NCI-H460 (cell line): ENCODE data around the gene TNFAIP3. TPM values are rescaled to one million over a fixed set of nuclear protein-coding genes. Genes with fewer than 3 reads are reported as not detected.
"Not testable (repeated sequence)": the region's sequence is repeated elsewhere in the genome, so short reads cannot be mapped to it uniquely, and the experiment has no call there.

Experiments used
- DNase-seq: peaks from one replicate; pipeline ENCODE4 v3.0.0-alpha.2; 2016; ENCODE audit warnings: low read depth; ENCODE audit errors: extremely low read depth
- total RNA-seq: library from RNA; depleted of rRNA; stranded (reverse); fragments of >200 nt; shearing (Covaris generic); gene quantifications from 2 replicates; pipeline ENCODE4 v1.2.3, GENCODE V29; 2014

TNFAIP3 gene
- total RNA-seq, 1 experiment from 2014 or later: 109 TPM

DNA sequence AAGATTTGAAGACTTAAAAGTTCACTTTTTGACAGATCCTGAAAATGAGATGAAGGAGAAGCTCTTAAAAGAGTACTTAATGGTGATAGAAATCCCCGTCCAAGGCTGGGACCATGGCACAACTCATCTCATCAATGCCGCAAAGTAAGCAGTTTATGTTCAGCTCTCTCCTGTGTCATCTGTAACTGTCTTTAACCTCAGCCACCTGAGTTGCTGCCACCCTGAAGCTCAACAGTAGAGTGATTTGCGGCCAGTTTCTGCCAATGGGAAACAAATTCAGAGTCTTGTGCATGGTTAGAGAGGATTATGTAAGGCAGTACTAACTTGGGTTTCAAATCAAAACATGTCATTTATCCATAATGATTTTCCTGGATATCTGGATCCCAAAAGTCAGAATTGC, 10.1 kb downstream of the TNFAIP3 start:
- DNase-seq: no peak

- no peak for DNase-seq
These were observed 10.5 kb downstream of the TNFAIP3 start for GRCh38 chr6:137877606-137878005.

GRCh38 chr6:137878029-137878428, 11.0 kb downstream of the TNFAIP3 start:
- no peak for DNase-seq

GRCh38 chr6:137878486-137879285, 11.6 kb downstream of the TNFAIP3 start:
- DNase-seq: no peak

DNA sequence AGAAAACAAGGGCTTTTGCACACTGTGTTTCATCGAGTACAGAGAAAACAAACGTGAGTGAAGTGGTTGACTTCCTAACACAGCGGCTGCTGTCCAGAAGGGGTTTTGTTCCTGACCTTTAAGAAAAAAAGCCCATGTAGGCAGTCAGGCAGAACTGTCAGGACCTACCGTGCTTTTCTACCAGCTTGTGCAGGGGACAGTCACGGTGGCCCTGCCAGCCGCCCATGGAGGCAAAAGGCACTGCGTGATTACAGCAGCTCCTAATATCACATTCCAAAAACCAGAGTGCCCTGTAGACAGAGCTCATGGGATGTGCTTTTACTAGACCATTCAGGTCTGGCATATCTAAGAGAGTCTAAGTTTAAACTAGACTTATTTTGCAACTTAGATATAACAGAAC, 12.2 kb downstream of the TNFAIP3 start:
- no peak for DNase-seq

- DNase-seq: no peak
These were observed 13.1 kb downstream of the TNFAIP3 start for GRCh38 chr6:137879885-137880745.

DNA sequence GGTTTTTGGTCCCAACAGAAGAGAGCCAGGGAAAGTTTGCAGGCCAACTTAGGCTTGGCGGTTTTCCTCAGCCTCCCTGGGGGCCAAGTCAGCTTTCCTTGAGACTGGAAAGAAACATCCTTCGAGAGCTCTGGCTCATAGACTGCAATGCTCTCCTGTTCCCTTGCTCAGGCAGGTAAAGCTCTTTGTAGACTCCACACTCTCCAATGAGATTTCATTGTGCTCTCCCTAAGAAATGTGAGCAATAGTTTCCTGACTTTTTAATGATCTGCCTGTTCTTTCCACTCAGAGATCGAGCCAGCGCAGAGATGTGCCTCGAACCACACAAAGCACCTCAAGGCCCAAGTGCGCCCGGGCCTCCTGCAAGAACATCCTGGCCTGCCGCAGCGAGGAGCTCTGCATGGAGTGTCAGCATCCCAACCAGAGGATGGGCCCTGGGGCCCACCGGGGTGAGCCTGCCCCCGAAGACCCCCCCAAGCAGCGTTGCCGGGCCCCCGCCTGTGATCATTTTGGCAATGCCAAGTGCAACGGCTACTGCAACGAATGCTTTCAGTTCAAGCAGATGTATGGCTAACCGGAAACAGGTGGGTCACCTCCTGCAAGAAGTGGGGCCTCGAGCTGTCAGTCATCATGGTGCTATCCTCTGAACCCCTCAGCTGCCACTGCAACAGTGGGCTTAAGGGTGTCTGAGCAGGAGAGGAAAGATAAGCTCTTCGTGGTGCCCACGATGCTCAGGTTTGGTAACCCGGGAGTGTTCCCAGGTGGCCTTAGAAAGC, 13.9 kb downstream of the TNFAIP3 start:
- DNase-seq: no peak

DNA sequence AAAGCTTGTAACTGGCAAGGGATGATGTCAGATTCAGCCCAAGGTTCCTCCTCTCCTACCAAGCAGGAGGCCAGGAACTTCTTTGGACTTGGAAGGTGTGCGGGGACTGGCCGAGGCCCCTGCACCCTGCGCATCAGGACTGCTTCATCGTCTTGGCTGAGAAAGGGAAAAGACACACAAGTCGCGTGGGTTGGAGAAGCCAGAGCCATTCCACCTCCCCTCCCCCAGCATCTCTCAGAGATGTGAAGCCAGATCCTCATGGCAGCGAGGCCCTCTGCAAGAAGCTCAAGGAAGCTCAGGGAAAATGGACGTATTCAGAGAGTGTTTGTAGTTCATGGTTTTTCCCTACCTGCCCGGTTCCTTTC, 14.4 kb downstream of the TNFAIP3 start:
- no peak for DNase-seq

- no peak for DNase-seq
These were observed 15.3 kb downstream of the TNFAIP3 start for GRCh38 chr6:137882225-137882961.

GRCh38 chr6:137883400-137884148, 16.5 kb downstream of the TNFAIP3 start:
- no peak for DNase-seq

GRCh38 chr6:137884149-137884909, 17.3 kb downstream of the TNFAIP3 start:
- DNase-seq: no peak

GRCh38 chr6:137884910-137885229, 17.8 kb downstream of the TNFAIP3 start:
- not testable (repeated sequence) for DNase-seq

DNA sequence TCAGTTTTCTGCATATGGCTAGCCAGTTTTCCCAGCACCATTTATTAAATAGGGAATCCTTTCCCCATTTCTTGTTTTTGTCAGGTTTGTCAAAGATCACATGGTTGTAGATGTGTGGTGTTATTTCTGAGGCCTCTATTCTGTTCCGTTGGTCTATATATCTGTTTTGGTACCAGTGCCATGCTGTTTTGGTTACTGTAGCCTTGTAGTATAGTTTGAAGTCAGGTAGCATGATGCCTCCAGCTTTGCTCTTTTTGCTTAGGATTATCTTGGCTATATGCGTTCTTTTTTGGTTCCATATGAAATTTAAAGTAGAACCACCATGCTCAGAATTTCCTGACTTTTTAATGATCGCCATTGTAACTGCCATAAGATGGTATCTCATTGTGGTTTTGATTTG, 19.2 kb downstream of the TNFAIP3 start:
- not testable (repeated sequence) for DNase-seq

DNA sequence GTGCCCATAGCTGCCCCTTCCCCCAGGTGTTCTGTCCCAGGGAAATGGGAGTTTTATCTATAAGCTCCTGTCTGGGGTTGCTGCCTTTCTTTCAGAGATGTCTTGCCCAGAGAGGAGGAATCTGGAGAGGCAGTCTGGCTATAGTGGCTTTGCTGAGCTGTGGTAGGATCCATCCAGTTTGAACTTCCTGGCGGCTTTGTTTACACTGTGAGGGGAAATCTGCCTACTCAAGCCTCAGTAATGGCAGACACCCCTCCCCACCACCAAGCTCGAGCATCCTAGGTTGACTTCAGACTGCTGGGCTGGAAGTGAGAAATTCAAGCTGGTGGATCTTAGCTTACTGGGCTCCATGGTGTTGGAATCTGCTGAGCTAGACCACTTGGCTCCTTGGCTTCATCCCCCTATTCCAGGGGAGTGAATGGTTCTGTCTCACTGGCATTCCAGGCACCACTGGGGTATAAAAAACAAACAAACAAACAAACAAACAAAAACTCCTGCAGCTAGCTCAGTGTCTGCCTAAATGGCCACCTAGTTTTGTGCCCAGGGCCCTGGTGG, 24.0 kb downstream of the TNFAIP3 start:
- no peak for DNase-seq

DNA sequence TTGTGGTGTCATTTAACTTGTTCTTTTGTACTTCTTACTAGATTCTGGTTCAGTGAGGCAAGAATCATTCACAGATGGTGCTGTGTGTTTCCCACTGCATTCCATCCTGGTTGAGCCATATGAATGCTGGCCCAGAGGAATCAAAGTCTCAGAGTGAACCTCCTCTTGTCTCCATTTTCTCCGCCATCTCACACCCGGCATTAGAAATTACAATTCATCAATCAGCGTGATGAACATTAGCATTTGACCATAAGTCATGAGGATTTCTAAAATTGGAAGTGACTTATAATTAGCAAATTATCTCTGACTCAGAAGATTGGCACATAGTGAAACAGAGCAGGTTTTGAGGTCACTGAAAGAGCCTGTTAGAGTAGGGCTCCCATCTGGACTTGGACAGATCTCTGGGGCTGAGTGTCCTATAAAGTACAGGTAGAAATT, 25.2 kb downstream of the TNFAIP3 start:
- DNase-seq: no peak

- DNase-seq: no peak
These were observed 26.1 kb downstream of the TNFAIP3 start for GRCh38 chr6:137893181-137893580.

- DNase-seq: no peak
These were observed 26.7 kb downstream of the TNFAIP3 start for GRCh38 chr6:137893726-137894125.

GRCh38 chr6:137894378-137894777, 27.3 kb downstream of the TNFAIP3 start:
- not testable (repeated sequence) for DNase-seq
